Measurements from ENCODE around the gene FNDC11.
"Not testable (repeated sequence)": the region's sequence is repeated elsewhere in the genome, so short reads cannot be mapped to it uniquely, and the experiment has no call there.

FNDC11 gene

GRCh38 chr20:63594043-63594561, 40.1 kb downstream of the FNDC11 start:
- TF ChIP-seq CTCF (IDR thresholded peaks at IDR 0.05; ENCODE audit: low read depth, low read length, missing control alignments) = no peak
- no peak for DNase-seq (ENCODE audit: low read depth)
- no peak overlapping the region for H3K4me3 ChIP-seq (ENCODE audit: low read depth, low read length)

- no peak for TF ChIP-seq CTCF (IDR thresholded peaks at IDR 0.05; ENCODE audit: low read depth, low read length, missing control alignments)
- H3K4me3 ChIP-seq (ENCODE audit: low read depth, low read length) = no peak overlapping the region
- DNase-seq (ENCODE audit: low read depth) = no peak
These were observed 41.6 kb downstream of the FNDC11 start for GRCh38 chr20:63595416-63596127.

- no peak for TF ChIP-seq CTCF (IDR thresholded peaks at IDR 0.05; ENCODE audit: low read depth, low read length, missing control alignments)
- DNase-seq (ENCODE audit: low read depth) = no peak
- H3K4me3 ChIP-seq (ENCODE audit: low read depth, low read length) = no peak overlapping the region
These were observed 42.5 kb downstream of the FNDC11 start for GRCh38 chr20:63596423-63596822.

- H3K4me3 ChIP-seq (ENCODE audit: low read depth, low read length) = no peak overlapping the region
- DNase-seq (ENCODE audit: low read depth) = no peak
- no peak for TF ChIP-seq CTCF (IDR thresholded peaks at IDR 0.05; ENCODE audit: low read depth, low read length, missing control alignments)
These were observed 43.9 kb downstream of the FNDC11 start for GRCh38 chr20:63597651-63598478.

GRCh38 chr20:63598479-63599395, 44.8 kb downstream of the FNDC11 start:
- TF ChIP-seq CTCF (IDR thresholded peaks at IDR 0.05; ENCODE audit: low read depth, low read length, missing control alignments) = no peak

GRCh38 chr20:63599396-63600050, 45.6 kb downstream of the FNDC11 start:
- H3K4me3 ChIP-seq (ENCODE audit: low read depth, low read length) = no peak overlapping the region
- TF ChIP-seq CTCF (IDR thresholded peaks at IDR 0.05; ENCODE audit: low read depth, low read length, missing control alignments) = no peak
- DNase-seq (ENCODE audit: low read depth) = no peak

More at GRCh38 chr20:63598479-63599395, 44.8 kb downstream of the FNDC11 start:
- H3K4me3 ChIP-seq (ENCODE audit: low read depth, low read length) = no peak overlapping the region
- DNase-seq (ENCODE audit: low read depth) = no peak

- not testable (repeated sequence) for H3K4me3 ChIP-seq (ENCODE audit: low read depth, low read length); DNase-seq (ENCODE audit: low read depth)
These were observed 47.7 kb downstream of the FNDC11 start for GRCh38 chr20:63601679-63602078.

All from GM12864 (cell line).